NK-92 (cell line): ENCODE measurements around the gene SBNO2.
"Not testable (repeated sequence)": the region's sequence is repeated elsewhere in the genome, so short reads cannot be mapped to it uniquely, and the experiment has no call there.

ENCODE experiments used
- DNase-seq: peaks from one replicate; lab custom pipeline; 2025; ENCODE audit not compliant: unreplicated experiment; lab: John Stamatoyannopoulos, UW

SBNO2 gene

GRCh38 chr19:1136201-1136600, 37.9 kb downstream of the SBNO2 start:
- DNase-seq = no peak

GRCh38 chr19:1135454-1135853, 38.6 kb downstream of the SBNO2 start:
- no peak for DNase-seq

GRCh38 chr19:1134431-1134830, 39.6 kb downstream of the SBNO2 start:
- DNase-seq = no peak

GRCh38 chr19:1133471-1133929, 40.6 kb downstream of the SBNO2 start:
- DNase-seq = no peak

GRCh38 chr19:1132552-1133383, 41.3 kb downstream of the SBNO2 start:
- no peak for DNase-seq

- DNase-seq = no peak
Observed at GRCh38 chr19:1131718-1132551, 42.1 kb downstream of the SBNO2 start.

- DNase-seq = no peak
Observed at GRCh38 chr19:1130771-1131717, 43.0 kb downstream of the SBNO2 start.

GRCh38 chr19:1129535-1129934, 44.5 kb downstream of the SBNO2 start:
- DNase-seq = no peak

- not testable (repeated sequence) for DNase-seq
Observed at GRCh38 chr19:1129084-1129483, 45.0 kb downstream of the SBNO2 start.

GRCh38 chr19:1128106-1128505, 46.0 kb downstream of the SBNO2 start:
- no peak for DNase-seq

- DNase-seq = no peak
Observed at GRCh38 chr19:1126984-1127760, 46.9 kb downstream of the SBNO2 start.

- DNase-seq = no peak
Observed at GRCh38 chr19:1125601-1126467, 48.2 kb downstream of the SBNO2 start.

- no peak for DNase-seq
Observed at GRCh38 chr19:1123885-1124677, 50.0 kb downstream of the SBNO2 start.

GRCh38 chr19:1123381-1123780, 50.7 kb downstream of the SBNO2 start:
- no peak for DNase-seq

GRCh38 chr19:1122972-1123363, 51.1 kb downstream of the SBNO2 start:
- DNase-seq = no peak

GRCh38 chr19:1122021-1122971, 51.8 kb downstream of the SBNO2 start:
- no peak for DNase-seq

GRCh38 chr19:1121395-1121794, 52.7 kb downstream of the SBNO2 start:
- no peak for DNase-seq
